HL-60 (cell line): ENCODE data around the gene AAK1.

Experiments
- CTCF ChIP-seq: IDR thresholded peaks from one replicate; pipeline ENCODE4 v1.5.1; 2011; ENCODE audit warnings: low read length, control low read depth, inconsistent platforms; ENCODE audit not compliant: insufficient read depth
- GABPA ChIP-seq: IDR thresholded peaks from 2 replicates; pipeline ENCODE4 v1.6.1; 2012; ENCODE audit warnings: low read depth
- POLR2AphosphoS5 ChIP-seq: IDR thresholded peaks from 2 replicates; pipeline ENCODE4 v1.6.1; 2012; ENCODE audit warnings: low read depth
- TF ChIP-seq, protein P1 (sequence below): IDR thresholded peaks from 2 replicates; pipeline ENCODE4 v1.6.1; 2012; ENCODE audit warnings: low read depth; ENCODE audit not compliant: insufficient replicate concordance

DNA sequence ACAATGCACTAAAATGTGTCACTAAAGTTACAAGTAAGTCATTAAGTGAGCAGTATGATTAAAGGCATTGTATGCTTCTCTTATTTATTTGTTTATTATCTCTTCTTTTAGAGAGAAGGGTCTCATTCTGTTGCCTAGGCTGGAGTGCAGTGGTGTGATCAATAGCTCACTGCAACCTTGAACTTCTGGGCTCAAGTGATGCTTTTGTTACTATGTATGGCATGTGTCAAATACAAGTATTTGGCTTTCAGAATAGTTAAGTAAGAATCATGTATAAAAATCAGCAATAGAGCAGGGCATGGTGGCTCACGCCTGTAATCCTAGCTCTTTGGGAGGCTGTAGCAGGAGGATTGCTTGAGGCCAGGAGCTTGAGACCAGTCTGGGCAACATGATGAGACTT, 15.8 kb upstream of the AAK1 start:
- no peak for TF ChIP-seq CTCF
- TF ChIP-seq, protein P1, sequence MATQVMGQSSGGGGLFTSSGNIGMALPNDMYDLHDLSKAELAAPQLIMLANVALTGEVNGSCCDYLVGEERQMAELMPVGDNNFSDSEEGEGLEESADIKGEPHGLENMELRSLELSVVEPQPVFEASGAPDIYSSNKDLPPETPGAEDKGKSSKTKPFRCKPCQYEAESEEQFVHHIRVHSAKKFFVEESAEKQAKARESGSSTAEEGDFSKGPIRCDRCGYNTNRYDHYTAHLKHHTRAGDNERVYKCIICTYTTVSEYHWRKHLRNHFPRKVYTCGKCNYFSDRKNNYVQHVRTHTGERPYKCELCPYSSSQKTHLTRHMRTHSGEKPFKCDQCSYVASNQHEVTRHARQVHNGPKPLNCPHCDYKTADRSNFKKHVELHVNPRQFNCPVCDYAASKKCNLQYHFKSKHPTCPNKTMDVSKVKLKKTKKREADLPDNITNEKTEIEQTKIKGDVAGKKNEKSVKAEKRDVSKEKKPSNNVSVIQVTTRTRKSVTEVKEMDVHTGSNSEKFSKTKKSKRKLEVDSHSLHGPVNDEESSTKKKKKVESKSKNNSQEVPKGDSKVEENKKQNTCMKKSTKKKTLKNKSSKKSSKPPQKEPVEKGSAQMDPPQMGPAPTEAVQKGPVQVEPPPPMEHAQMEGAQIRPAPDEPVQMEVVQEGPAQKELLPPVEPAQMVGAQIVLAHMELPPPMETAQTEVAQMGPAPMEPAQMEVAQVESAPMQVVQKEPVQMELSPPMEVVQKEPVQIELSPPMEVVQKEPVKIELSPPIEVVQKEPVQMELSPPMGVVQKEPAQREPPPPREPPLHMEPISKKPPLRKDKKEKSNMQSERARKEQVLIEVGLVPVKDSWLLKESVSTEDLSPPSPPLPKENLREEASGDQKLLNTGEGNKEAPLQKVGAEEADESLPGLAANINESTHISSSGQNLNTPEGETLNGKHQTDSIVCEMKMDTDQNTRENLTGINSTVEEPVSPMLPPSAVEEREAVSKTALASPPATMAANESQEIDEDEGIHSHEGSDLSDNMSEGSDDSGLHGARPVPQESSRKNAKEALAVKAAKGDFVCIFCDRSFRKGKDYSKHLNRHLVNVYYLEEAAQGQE = no peak
- no peak for TF ChIP-seq POLR2AphosphoS5
- no peak for TF ChIP-seq GABPA
